Adrenal gland (tissue), 12 donors: Measurements from ENCODE around the gene C16orf89. TPM values are rescaled to one million over a fixed set of nuclear protein-coding genes. Genes with fewer than 3 reads are reported as not detected.

Experiments
- DNase-seq, 7 donors: peaks; one replicate each; pipeline ENCODE4 v3.0.0-alpha.2; 2019 to 2020
- H3K27ac ChIP-seq, 5 donors: fragments of 200-600 bp; sonication (generic) in 4 of 5; 1 replicate in 3 of 5; 2 replicates in 2 of 5; pipeline versions ENCODE4 v1.5.1 to v1.8.0; 2016 to 2020; ENCODE audit warnings: mild to moderate bottlenecking in 1 of 5
- H3K27me3 ChIP-seq: fragments of 200-600 bp; 2 replicates; pipeline ENCODE4 v1.8.0; 2021
- H3K36me3 ChIP-seq, 2 donors: fragments of 200-600 bp; replicated peaks in 1 of 2; 1 replicate in 1 of 2; 2 replicates in 1 of 2; pipeline versions ENCODE4 v1.5.1 to v1.8.0; 2018 to 2022
- H3K4me1 ChIP-seq, 2 donors: fragments of 200-600 bp; replicated peaks in 1 of 2; 1 replicate in 1 of 2; 2 replicates in 1 of 2; pipeline versions ENCODE4 v1.5.1 to v1.8.0; 2018 to 2021
- H3K4me3 ChIP-seq, 4 donors: fragments of 200-600 bp; sonication (generic) in 3 of 4; one replicate each; pipeline ENCODE4 v1.5.1; 2016 to 2018
- H3K9me3 ChIP-seq, 3 donors: fragments of 200-600 bp; sonication (generic) in 1 of 3; replicated peaks in 1 of 3; 1 replicate in 2 of 3; 2 replicates in 1 of 3; pipeline versions ENCODE4 v1.5.1 to v1.8.0; 2016 to 2021
- CTCF ChIP-seq, 6 experiments: fragments of 450-650 bp in 4 of 6; fragments of 200-600 bp in 2 of 6; sonication (generic) in 1 of 6; IDR thresholded peaks; 1 replicate in 5 of 6; 2 replicates in 1 of 6; pipeline versions ENCODE4 v1.5.1 to v1.8.0; 2016 to 2021; ENCODE audit warnings: antibody characterized with exemption in 6 of 6, mild to moderate bottlenecking in 2 of 6, moderate library complexity in 1 of 6
- POLR2A ChIP-seq, 2 donors: fragments of 450-650 bp; IDR thresholded peaks; one replicate each; pipeline ENCODE4 v1.6.1; 2017; ENCODE audit warnings: antibody characterized with exemption in 2 of 2, mild to moderate bottlenecking in 2 of 2, moderate library complexity in 1 of 2
- WGBS, 4 donors: extraction: QIAGEN DNeasy Blood & Tissue Kit in 2 of 4; methylation state at CpG; one replicate each; pipeline versions ENCODE4 v1.1.5 to v1.1.7; 2013 to 2017; 5-methylcytosine and 5-hydroxymethylcytosine counted together
- intact Hi-C, 2 donors: fragments of 100-400 bp; cut with DNase I; formaldehyde crosslinking; loops; one replicate each; pipeline versions ENCODE4 v1.14.1 to v1.15.0; 2022 to 2023
- polyA plus RNA-seq, 3 donors: library from polyadenylated mRNA; stranded (reverse); fragments of 200-250 nt in 2 of 3; fragments of 350-450 nt in 1 of 3; fragmentation: Illumina TruSeq in 1 of 3; extraction: RNeasy Lipid Tissue Mini Kit (QIAGEN cat#74804) in 1 of 3; gene quantifications; one replicate each; pipeline ENCODE4 v1.2.3, GENCODE V29; 2013 to 2014
- total RNA-seq, 9 donors: library from RNA; depleted of rRNA in 4 of 9; stranded (reverse); fragments of >200 nt in 4 of 9; fragments of 120-200 nt in 1 of 9; fragmentation: NEBNext Ultra II Directional in 1 of 9; extraction: Animal tissue kit (Norgen Biotek cat#: 25700) in 1 of 9; gene quantifications; one replicate each; pipeline versions ENCODE4 v1.1.0 to v1.2.4, GENCODE V29; 2013 to 2023
- donor health status: healthy with polysubstance abuse.
- donor health status: Bipolar disorder and iron deficiency.
- donor health status: DM: yes; HTN: yes; CAD: no.
- donor health status: DM: no; HTN: no; CAD: no.
- donor health status: DM: no; HTN: no; CAD: no.
- donor health status: DM: yes; HTN: yes; CAD: no.

The C16orf89 gene
- total and polyA plus RNA-seq, 12 donors = 1.00 to 27.9 (median 4.6) TPM

GRCh38 chr16:5016967-5017677 is 48.6 kb downstream of the C16orf89 start:
- H3K27ac ChIP-seq = no peak overlapping the region
- no peaks in the 10 kb centered on the region for H3K36me3 ChIP-seq
- no peaks in the 10 kb centered on the region for H3K9me3 ChIP-seq
- no peaks in the 10 kb centered on the region for H3K4me1 ChIP-seq
- no peaks in the 10 kb centered on the region for H3K27me3 ChIP-seq
- no peak for TF ChIP-seq CTCF (IDR thresholded peaks at IDR 0.05)
- no peak for DNase-seq
- H3K4me3 ChIP-seq = no peak overlapping the region
- intact Hi-C loops = no loop called here
- WGBS, 4 donors = 56 to 77% (median 72%) methylated on average over 4 to 6 of the region's 6 CpGs

GRCh38 chr16:5015887-5016286 is 49.9 kb downstream of the C16orf89 start:
- Histone ChIP-seq H3K4me3 (no peak overlapping the region), H3K27me3 (no peaks in the 10 kb centered on the region), H3K27ac (no peak overlapping the region), H3K36me3 (no peaks in the 10 kb centered on the region), H3K4me1 (no peaks in the 10 kb centered on the region), H3K9me3 (no peaks in the 10 kb centered on the region)
- WGBS, 4 donors = 83 to 100% (median 90%) methylated on average over 2 to 4 of the region's 4 CpGs
- TF ChIP-seq CTCF (IDR thresholded peaks at IDR 0.05) (no peak), POLR2A (IDR thresholded peaks at IDR 0.05) (no peak)
- DNase-seq = no peak
- intact Hi-C loops = no loop called here

- WGBS, 4 donors = 62 to 70% (median 64%) methylated on average over 3 to 4 of the region's 4 CpGs
- no peaks in the 10 kb centered on the region for H3K36me3 ChIP-seq
- no peak overlapping the region for H3K27ac ChIP-seq
- TF ChIP-seq CTCF (IDR thresholded peaks at IDR 0.05) (no peak), POLR2A (IDR thresholded peaks at IDR 0.05) (no peak)
- no peaks in the 10 kb centered on the region for H3K9me3 ChIP-seq
- no peaks in the 10 kb centered on the region for H3K27me3 ChIP-seq
- H3K4me3 ChIP-seq = no peak overlapping the region
- intact Hi-C loops = no loop called here
- DNase-seq = no peak
- no peaks in the 10 kb centered on the region for H3K4me1 ChIP-seq
Measured at GRCh38 chr16:5015351-5015750, 50.4 kb downstream of the C16orf89 start.

- H3K9me3 ChIP-seq = no peaks in the 10 kb centered on the region
- H3K4me1 ChIP-seq = no peaks in the 10 kb centered on the region
- DNase-seq = no peak
- no peak overlapping the region for H3K27ac ChIP-seq
- no peaks in the 10 kb centered on the region for H3K36me3 ChIP-seq
- WGBS, 4 donors = 70 to 89% (median 79%) methylated on average over 6 of the region's 6 CpGs
- H3K4me3 ChIP-seq = no peak overlapping the region
- intact Hi-C loops = no loop called here
- TF ChIP-seq CTCF (IDR thresholded peaks at IDR 0.05) (no peak), POLR2A (IDR thresholded peaks at IDR 0.05) (no peak)
- no peaks in the 10 kb centered on the region for H3K27me3 ChIP-seq
Measured at GRCh38 chr16:5012887-5013286, 52.9 kb downstream of the C16orf89 start.
